Fibroblast of villous mesenchyme (primary cell): ENCODE measurements around the gene NPAS2. TPM values are rescaled to one million over a fixed set of nuclear protein-coding genes. Genes with fewer than 3 reads are reported as not detected.

Experiments used
- DNase-seq: peaks from one replicate; pipeline ENCODE4 v3.0.0-alpha.2; 2010; ENCODE audit warnings: low read depth
- H3K4me3 ChIP-seq: 2 replicates; pipeline ENCODE4 v1.5.1; 2011; ENCODE audit warnings: low read depth, mild to moderate bottlenecking, low read length
- CTCF ChIP-seq: IDR thresholded peaks from 2 replicates; pipeline ENCODE4 v1.5.1; 2012; ENCODE audit warnings: low read depth, mild to moderate bottlenecking, low read length; ENCODE audit not compliant: insufficient read depth
- total RNA-seq: library from RNA; depleted of rRNA; stranded (reverse); fragments of >200 nt; gene quantifications from 2 replicates; pipeline ENCODE4 v1.2.3, GENCODE V29; 2012

Gene NPAS2
- total RNA-seq, 1 donor, result 17.3 TPM

DNA sequence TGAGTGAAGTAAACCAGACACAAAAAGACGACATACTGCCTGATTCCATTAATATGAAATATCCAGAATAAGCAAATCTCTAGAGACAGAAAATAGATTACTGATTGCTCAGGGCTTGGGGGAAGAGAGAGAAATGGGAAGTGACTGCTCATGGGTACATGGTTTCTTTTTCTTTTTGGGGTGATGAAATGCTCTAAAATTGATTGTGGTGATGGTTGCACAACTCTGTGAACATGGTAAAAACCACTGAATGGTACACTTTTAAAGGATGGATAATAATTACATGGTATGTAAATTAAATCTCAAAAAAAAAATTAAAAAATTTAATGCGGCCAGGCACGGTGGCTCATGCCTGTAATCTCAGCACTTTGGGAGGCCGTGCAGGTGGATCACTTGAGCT, 221.5 kb downstream of the NPAS2 start:
- H3K4me3 ChIP-seq, result no peak overlapping the region
- TF ChIP-seq CTCF, result no peak
- peak; percentile 18 for DNase-seq

- H3K4me3 ChIP-seq, result no peak overlapping the region
- TF ChIP-seq CTCF, result no peak
- DNase-seq, result no peak
These were observed 225.4 kb downstream of the NPAS2 start for GRCh38 chr2:101045330-101045729.

Other genes with a start within 250 kb of the NPAS2 start
- 672 and 815 TPM in 2 replicates for gene RPL31, start 182.2 kb downstream of the NPAS2 start, total RNA-seq